A549 (cell line): ENCODE measurements around the gene ARHGEF38. TPM values are rescaled to one million over a fixed set of nuclear protein-coding genes. Genes with fewer than 3 reads are reported as not detected.
A peak's percentile ranks its signal among the peaks of the same experiment; 100 is the strongest.

Experiments used
- ATAC-seq, 2 experiments: fragments of 200-7000 bp in 1 of 2; fragments of >200 bp in 1 of 2; cut with Nextera tagmentation in 1 of 2; cut with Tn5 transposase in 1 of 2; 3 replicates each; pipeline versions ENCODE4 v1.8.0 to v1.9.1; 2018 to 2020; ENCODE audit warnings: mild to moderate bottlenecking in 1 of 2, moderate library complexity in 1 of 2
- CTCF ChIA-PET: fragments of 300-600 bp; sonication (Branson Sonifier 250); formaldehyde crosslinking; extraction: SDS; loops from one replicate; lab custom pipeline; 2021; ENCODE audit warnings: antibody characterized with exemption, inconsistent platforms; lab: Yijun Ruan, JAX
- POLR2A ChIA-PET: fragments of 350-600 bp; formaldehyde crosslinking; extraction: SDS; loops from one replicate; lab custom pipeline; 2021; ENCODE audit warnings: antibody characterized with exemption, inconsistent platforms; lab: Yijun Ruan, JAX
- DNase-seq, 2 experiments: peaks; one replicate each; pipeline versions ENCODE4 v3.0.0 to v3.0.0-alpha.2; 2011 to 2016; ENCODE audit warnings: low read depth in 1 of 2, low spot score in 1 of 2
- FAIRE-seq: peaks from 2 replicates; lab custom pipeline; 2011; peaks lifted over from hg19 to GRCh38; lab: Jason Lieb, UNC
- H3K27ac ChIP-seq, 2 experiments: fragments of >200 bp; sonication (Bioruptor Twin); formaldehyde crosslinking; 3 replicates each; pipeline ENCODE4 v1.5.1; 2016 to 2017
- H3K4me1 ChIP-seq: fragments of >200 bp; sonication (Bioruptor Twin); formaldehyde crosslinking; 3 replicates; pipeline ENCODE4 v1.6.1; 2016
- H3K4me2 ChIP-seq: fragments of >200 bp; sonication (Bioruptor Twin); formaldehyde crosslinking; 3 replicates; pipeline ENCODE4 v1.6.1; 2016
- H3K4me3 ChIP-seq: fragments of >200 bp; sonication (Bioruptor Twin); formaldehyde crosslinking; 3 replicates; pipeline ENCODE4 v1.5.1; 2016
- H3K9me3 ChIP-seq: fragments of >200 bp; sonication (Bioruptor Twin); formaldehyde crosslinking; 3 replicates; pipeline ENCODE4 v1.6.1; 2016
- ATOH8 ChIP-seq: fragments of 250-450 bp; sonication (Bioruptor Pico); IDR thresholded peaks from 2 replicates; pipeline ENCODE4 v1.5.0; 2020; ENCODE audit warnings: low read depth, mild to moderate bottlenecking, moderate library complexity
- CEBPB ChIP-seq, 2 experiments: fragments of >200 bp in 1 of 2; sonication (Bioruptor Twin) in 1 of 2; formaldehyde crosslinking in 1 of 2; IDR thresholded peaks; 2 replicates each; pipeline ENCODE4 v1.6.1; 2012 to 2016
- CHD2 ChIP-seq: fragments of 150-350 bp; IDR thresholded peaks from 2 replicates; pipeline ENCODE4 v1.6.1; 2014; ENCODE audit warnings: low read length; ENCODE audit not compliant: partially characterized antibody
- CHD4 ChIP-seq: fragments of 200-600 bp; sonication (generic); IDR thresholded peaks from 2 replicates; pipeline ENCODE4 v1.6.1; 2016; ENCODE audit warnings: antibody characterized with exemption, mild to moderate bottlenecking, borderline replicate concordance
- EHMT2 ChIP-seq: fragments of 200-600 bp; sonication (generic); IDR thresholded peaks from 2 replicates; pipeline ENCODE4 v1.6.1; 2016; ENCODE audit warnings: antibody characterized with exemption, low read depth, mild to moderate bottlenecking, moderate library complexity
- EP300 ChIP-seq, 2 experiments: fragments of >200 bp; sonication (Bioruptor Twin); formaldehyde crosslinking; IDR thresholded peaks; 2 replicates in 1 of 2; 3 replicates in 1 of 2; pipeline ENCODE4 v1.6.1; 2016 to 2017
- FOSL2 ChIP-seq, 2 experiments: fragments of 450-650 bp in 1 of 2; fragments of >200 bp in 1 of 2; sonication (Bioruptor Twin) in 1 of 2; formaldehyde crosslinking; IDR thresholded peaks; 2 replicates each; pipeline versions ENCODE4 v1.5.0 to v1.6.1; 2016 to 2020; ENCODE audit warnings: mild to moderate bottlenecking in 1 of 2, moderate library complexity in 1 of 2
- HDAC2 ChIP-seq: fragments of 200-600 bp; sonication (generic); IDR thresholded peaks from 2 replicates; pipeline ENCODE4 v1.6.1; 2016
- HOXB5 ChIP-seq: fragments of 250-450 bp; sonication (Bioruptor Pico); IDR thresholded peaks from 2 replicates; pipeline ENCODE4 v1.5.0; 2020; ENCODE audit warnings: mild to moderate bottlenecking, moderate library complexity
- JUN ChIP-seq, 2 experiments: fragments of >200 bp; sonication (Bioruptor Twin); formaldehyde crosslinking; IDR thresholded peaks; 2 replicates in 1 of 2; 3 replicates in 1 of 2; pipeline ENCODE4 v1.6.1; 2016 to 2017
- KDM1A ChIP-seq: fragments of 200-600 bp; sonication (generic); IDR thresholded peaks from 2 replicates; pipeline ENCODE4 v1.6.1; 2016; ENCODE audit warnings: low read depth, mild to moderate bottlenecking
- NFE2L2 ChIP-seq: fragments of 150-350 bp; conservative IDR thresholded peaks from 2 replicates; pipeline ENCODE4 v1.6.1; 2014; ENCODE audit warnings: low read length
- NR3C1 ChIP-seq: fragments of >200 bp; sonication (Bioruptor Twin); formaldehyde crosslinking; IDR thresholded peaks from 3 replicates; pipeline ENCODE4 v1.6.1; 2017
- PHF8 ChIP-seq: fragments of 200-600 bp; sonication (generic); IDR thresholded peaks from 2 replicates; pipeline ENCODE4 v1.6.1; 2016; ENCODE audit warnings: low read depth, mild to moderate bottlenecking, antibody characterized with exemption, moderate library complexity, borderline replicate concordance
- RARB ChIP-seq: fragments of 250-450 bp; sonication (Bioruptor Pico); IDR thresholded peaks from 2 replicates; pipeline ENCODE4 v1.8.0; 2021; ENCODE audit warnings: mild to moderate bottlenecking, moderate library complexity
- SMC3 ChIP-seq: fragments of >200 bp; sonication (Bioruptor Twin); formaldehyde crosslinking; IDR thresholded peaks from 3 replicates; pipeline ENCODE4 v1.6.1; 2018; ENCODE audit warnings: inconsistent platforms
- SREBF2 ChIP-seq: fragments of 450-650 bp; IDR thresholded peaks from 2 replicates; pipeline ENCODE4 v1.6.1; 2014; ENCODE audit warnings: mild to moderate bottlenecking, moderate library complexity
- TP53 ChIP-seq: fragments of 250-450 bp; sonication (Bioruptor Pico); IDR thresholded peaks from 2 replicates; pipeline ENCODE4 v1.5.0; 2021; ENCODE audit warnings: mild to moderate bottlenecking, moderate library complexity
- WGBS: methylation state at CpG from one replicate; pipeline ENCODE4 v1.1.6; 2017; ENCODE audit errors: missing lambda C conversion rate; 5-methylcytosine and 5-hydroxymethylcytosine counted together
- polyA plus RNA-seq, 4 experiments: library from polyadenylated mRNA; depleted of rRNA in 3 of 4; stranded (reverse); fragments of >200 nt; fragmentation: RNase III in 1 of 4; extraction: RNeasy Plus Mini Kit Qiagen cat#74134 plus additional on column Dnase treatment in 1 of 4; gene quantifications; 2 replicates in 3 of 4; 3 replicates in 1 of 4; pipeline ENCODE4 v1.2.3, GENCODE V29; 2011 to 2017
- TF ChIP-seq, protein P1 (sequence below): IDR thresholded peaks from 2 replicates; pipeline ENCODE4 v1.6.1; 2012; ENCODE audit warnings: low read depth, borderline replicate concordance
- TF ChIP-seq, protein P2 (sequence below): IDR thresholded peaks from 2 replicates; pipeline ENCODE4 v1.6.1; 2012
- TF ChIP-seq, protein P3 (sequence below): fragments of >200 bp; sonication (Bioruptor Twin); formaldehyde crosslinking; IDR thresholded peaks from 3 replicates; pipeline ENCODE4 v1.6.1; 2016
- TF ChIP-seq, protein P4 (sequence below): fragments of 250-450 bp; sonication (Bioruptor Pico); IDR thresholded peaks from 2 replicates; pipeline ENCODE4 v1.5.0; 2021; ENCODE audit warnings: mild to moderate bottlenecking, moderate library complexity, borderline replicate concordance
- TF ChIP-seq, protein P5 (sequence below): fragments of 200-600 bp; sonication (generic); IDR thresholded peaks from 2 replicates; pipeline ENCODE4 v1.6.1; 2016; ENCODE audit warnings: antibody characterized with exemption, mild to moderate bottlenecking, moderate library complexity
- TF ChIP-seq, protein P6 (sequence below): fragments of 450-650 bp; IDR thresholded peaks from 2 replicates; pipeline ENCODE4 v1.6.1; 2014; ENCODE audit warnings: antibody characterized with exemption

Gene ARHGEF38
- polyA plus RNA-seq, 2 of the 4 experiments (the other 2 are of a cell fraction) = 0.05 TPM; not detected in 1

DNA sequence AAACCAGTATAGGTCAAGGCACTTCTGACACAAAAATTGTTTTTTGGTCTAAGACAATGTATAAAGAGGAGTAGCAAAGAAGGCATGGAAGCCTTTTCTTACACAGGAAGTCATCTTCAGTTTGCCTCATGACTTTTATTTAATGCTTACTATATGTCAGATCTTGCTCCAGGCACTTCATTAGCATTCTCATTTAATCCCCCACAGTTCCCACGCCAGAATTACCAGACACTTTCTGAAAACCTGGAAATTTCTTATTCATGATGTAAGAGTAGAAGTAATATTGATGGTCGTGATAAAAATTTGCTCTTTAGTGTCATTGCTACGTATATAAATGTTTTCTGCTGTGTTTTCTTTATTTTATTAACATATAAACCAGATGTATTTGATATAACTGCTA, 39.2 kb downstream of the ARHGEF38 start:
- CTCF ChIA-PET = no interaction called here
- no peak for FAIRE-seq
- Histone ChIP-seq H3K4me1 (peaks cover 28% of the 10 kb centered on the region), H3K9me3 (no peaks in the 10 kb centered on the region), H3K4me2 (no peak overlapping the region)
- no peak for ATAC-seq
- POLR2A ChIA-PET = no interaction called here
- DNase-seq = no peak
- TF ChIP-seq KDM1A (no peak), HDAC2 (no peak), PHF8 (no peak), CEBPB (IDR thresholded peaks at IDR 0.05) (no peak)
- TF ChIP-seq, protein P1, sequence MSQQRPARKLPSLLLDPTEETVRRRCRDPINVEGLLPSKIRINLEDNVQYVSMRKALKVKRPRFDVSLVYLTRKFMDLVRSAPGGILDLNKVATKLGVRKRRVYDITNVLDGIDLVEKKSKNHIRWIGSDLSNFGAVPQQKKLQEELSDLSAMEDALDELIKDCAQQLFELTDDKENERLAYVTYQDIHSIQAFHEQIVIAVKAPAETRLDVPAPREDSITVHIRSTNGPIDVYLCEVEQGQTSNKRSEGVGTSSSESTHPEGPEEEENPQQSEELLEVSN = no peak
- TF ChIP-seq, protein P2, sequence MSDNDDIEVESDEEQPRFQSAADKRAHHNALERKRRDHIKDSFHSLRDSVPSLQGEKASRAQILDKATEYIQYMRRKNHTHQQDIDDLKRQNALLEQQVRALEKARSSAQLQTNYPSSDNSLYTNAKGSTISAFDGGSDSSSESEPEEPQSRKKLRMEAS = no peak
- TF ChIP-seq, protein P3, sequence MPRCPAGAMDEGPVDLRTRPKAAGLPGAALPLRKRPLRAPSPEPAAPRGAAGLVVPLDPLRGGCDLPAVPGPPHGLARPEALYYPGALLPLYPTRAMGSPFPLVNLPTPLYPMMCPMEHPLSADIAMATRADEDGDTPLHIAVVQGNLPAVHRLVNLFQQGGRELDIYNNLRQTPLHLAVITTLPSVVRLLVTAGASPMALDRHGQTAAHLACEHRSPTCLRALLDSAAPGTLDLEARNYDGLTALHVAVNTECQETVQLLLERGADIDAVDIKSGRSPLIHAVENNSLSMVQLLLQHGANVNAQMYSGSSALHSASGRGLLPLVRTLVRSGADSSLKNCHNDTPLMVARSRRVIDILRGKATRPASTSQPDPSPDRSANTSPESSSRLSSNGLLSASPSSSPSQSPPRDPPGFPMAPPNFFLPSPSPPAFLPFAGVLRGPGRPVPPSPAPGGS = no peak
- TF ChIP-seq, all 56 proteins: peak for 0
- WGBS = 85% methylated on average over 3 of the region's 3 CpGs
- Histone ChIP-seq H3K27ac (no peak overlapping the region), H3K4me3 (no peak overlapping the region)

- WGBS = 18% methylated on average over 7 of the region's 7 CpGs
- H3K27ac ChIP-seq = peak overlapping the region in 1 of 2 experiments; percentile 55; a peak in 1 of 6 replicates
- peak overlapping the region; percentile 51 for H3K4me2 ChIP-seq
- CTCF ChIA-PET = interaction anchor here (1.4 kb wide), 1 partner anchor 73 kb away, joined by 3 read pairs; no protein-coding TSS in a partner anchor
- peak; percentile 26 to 62; a peak in 3 of 6 replicates for ATAC-seq
- H3K9me3 ChIP-seq = no peaks in the 10 kb centered on the region
- POLR2A ChIA-PET = no interaction called here
- TF ChIP-seq FOSL2 (IDR thresholded peaks at IDR 0.05) (no peak), FOSL2 (CRISPR knock-in tag; IDR thresholded peaks at IDR 0.05) (no peak), SMC3 (no peak), CHD4 (no peak), SREBF2 (no peak), HOXB5 (CRISPR knock-in tag) (no peak), EP300 (IDR thresholded peaks at IDR 0.05) (no peak), TP53 (CRISPR knock-in tag) (no peak), NFE2L2 (no peak), CHD2 (no peak), RARB (CRISPR knock-in tag) (no peak), EHMT2 (no peak), KDM1A (no peak), NR3C1 (no peak), JUN (IDR thresholded peaks at IDR 0.05) (no peak), ATOH8 (CRISPR knock-in tag) (no peak)
- TF ChIP-seq, protein P4, sequence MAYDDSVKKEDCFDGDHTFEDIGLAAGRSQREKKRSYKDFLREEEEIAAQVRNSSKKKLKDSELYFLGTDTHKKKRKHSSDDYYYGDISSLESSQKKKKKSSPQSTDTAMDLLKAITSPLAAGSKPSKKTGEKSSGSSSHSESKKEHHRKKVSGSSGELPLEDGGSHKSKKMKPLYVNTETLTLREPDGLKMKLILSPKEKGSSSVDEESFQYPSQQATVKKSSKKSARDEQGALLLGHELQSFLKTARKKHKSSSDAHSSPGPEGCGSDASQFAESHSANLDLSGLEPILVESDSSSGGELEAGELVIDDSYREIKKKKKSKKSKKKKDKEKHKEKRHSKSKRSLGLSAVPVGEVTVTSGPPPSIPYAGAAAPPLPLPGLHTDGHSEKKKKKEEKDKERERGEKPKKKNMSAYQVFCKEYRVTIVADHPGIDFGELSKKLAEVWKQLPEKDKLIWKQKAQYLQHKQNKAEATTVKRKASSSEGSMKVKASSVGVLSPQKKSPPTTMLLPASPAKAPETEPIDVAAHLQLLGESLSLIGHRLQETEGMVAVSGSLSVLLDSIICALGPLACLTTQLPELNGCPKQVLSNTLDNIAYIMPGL = no peak
- TF ChIP-seq, protein P5, sequence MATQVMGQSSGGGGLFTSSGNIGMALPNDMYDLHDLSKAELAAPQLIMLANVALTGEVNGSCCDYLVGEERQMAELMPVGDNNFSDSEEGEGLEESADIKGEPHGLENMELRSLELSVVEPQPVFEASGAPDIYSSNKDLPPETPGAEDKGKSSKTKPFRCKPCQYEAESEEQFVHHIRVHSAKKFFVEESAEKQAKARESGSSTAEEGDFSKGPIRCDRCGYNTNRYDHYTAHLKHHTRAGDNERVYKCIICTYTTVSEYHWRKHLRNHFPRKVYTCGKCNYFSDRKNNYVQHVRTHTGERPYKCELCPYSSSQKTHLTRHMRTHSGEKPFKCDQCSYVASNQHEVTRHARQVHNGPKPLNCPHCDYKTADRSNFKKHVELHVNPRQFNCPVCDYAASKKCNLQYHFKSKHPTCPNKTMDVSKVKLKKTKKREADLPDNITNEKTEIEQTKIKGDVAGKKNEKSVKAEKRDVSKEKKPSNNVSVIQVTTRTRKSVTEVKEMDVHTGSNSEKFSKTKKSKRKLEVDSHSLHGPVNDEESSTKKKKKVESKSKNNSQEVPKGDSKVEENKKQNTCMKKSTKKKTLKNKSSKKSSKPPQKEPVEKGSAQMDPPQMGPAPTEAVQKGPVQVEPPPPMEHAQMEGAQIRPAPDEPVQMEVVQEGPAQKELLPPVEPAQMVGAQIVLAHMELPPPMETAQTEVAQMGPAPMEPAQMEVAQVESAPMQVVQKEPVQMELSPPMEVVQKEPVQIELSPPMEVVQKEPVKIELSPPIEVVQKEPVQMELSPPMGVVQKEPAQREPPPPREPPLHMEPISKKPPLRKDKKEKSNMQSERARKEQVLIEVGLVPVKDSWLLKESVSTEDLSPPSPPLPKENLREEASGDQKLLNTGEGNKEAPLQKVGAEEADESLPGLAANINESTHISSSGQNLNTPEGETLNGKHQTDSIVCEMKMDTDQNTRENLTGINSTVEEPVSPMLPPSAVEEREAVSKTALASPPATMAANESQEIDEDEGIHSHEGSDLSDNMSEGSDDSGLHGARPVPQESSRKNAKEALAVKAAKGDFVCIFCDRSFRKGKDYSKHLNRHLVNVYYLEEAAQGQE = no peak
- TF ChIP-seq, protein P1 = no peak
- TF ChIP-seq, protein P6, sequence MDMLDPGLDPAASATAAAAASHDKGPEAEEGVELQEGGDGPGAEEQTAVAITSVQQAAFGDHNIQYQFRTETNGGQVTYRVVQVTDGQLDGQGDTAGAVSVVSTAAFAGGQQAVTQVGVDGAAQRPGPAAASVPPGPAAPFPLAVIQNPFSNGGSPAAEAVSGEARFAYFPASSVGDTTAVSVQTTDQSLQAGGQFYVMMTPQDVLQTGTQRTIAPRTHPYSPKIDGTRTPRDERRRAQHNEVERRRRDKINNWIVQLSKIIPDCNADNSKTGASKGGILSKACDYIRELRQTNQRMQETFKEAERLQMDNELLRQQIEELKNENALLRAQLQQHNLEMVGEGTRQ = no peak
- H3K4me1 ChIP-seq = peaks cover 35% of the 10 kb centered on the region; the same call in 2 of the 3 replicates
- DNase-seq = peak in 1 of 2 experiments; percentile 9
- no peak overlapping the region for H3K4me3 ChIP-seq
- no peak for FAIRE-seq
Measured at GRCh38 chr4:105594099-105595010, 41.9 kb downstream of the ARHGEF38 start.
